Heart left ventricle (tissue), 16 donors: ENCODE results near the gene RTL10. TPM values are rescaled to one million over a fixed set of nuclear protein-coding genes. Genes with fewer than 3 reads are reported as not detected.

Experiments
- ATAC-seq, 4 donors: fragments of 200-7000 bp; cut with Tn5 transposase; one replicate each; pipeline ENCODE4 v1.9.1; 2020 to 2022; ENCODE audit warnings: moderate library complexity in 4 of 4, mild to moderate bottlenecking in 3 of 4, moderate number of reproducible peaks in 1 of 4
- DNase-seq, 5 donors: peaks; one replicate each; pipeline ENCODE4 v3.0.0-alpha.2; 2020
- H3K27ac ChIP-seq, 12 donors: fragments of 200-600 bp; sonication (generic) in 4 of 12; one replicate each; pipeline versions ENCODE4 v1.5.0 to v1.8.0; 2016 to 2022; ENCODE audit warnings: mild to moderate bottlenecking in 2 of 12
- H3K27me3 ChIP-seq, 9 donors: fragments of 200-600 bp; sonication (generic) in 2 of 9; one replicate each; pipeline versions ENCODE4 v1.5.1 to v1.8.0; 2016 to 2022; ENCODE audit warnings: mild to moderate bottlenecking in 3 of 9
- H3K36me3 ChIP-seq, 9 donors: fragments of 200-600 bp; sonication (generic) in 2 of 9; one replicate each; pipeline versions ENCODE4 v1.5.0 to v1.8.0; 2018 to 2022; ENCODE audit warnings: mild to moderate bottlenecking in 2 of 9
- H3K4me1 ChIP-seq, 12 donors: fragments of 200-600 bp; sonication (generic) in 4 of 12; one replicate each; pipeline versions ENCODE4 v1.5.0 to v1.8.0; 2016 to 2022; ENCODE audit warnings: mild to moderate bottlenecking in 3 of 12
- H3K4me3 ChIP-seq, 12 donors: fragments of 200-600 bp; sonication (generic) in 4 of 12; one replicate each; pipeline versions ENCODE4 v1.5.0 to v1.8.0; 2017 to 2022; ENCODE audit warnings: mild to moderate bottlenecking in 9 of 12, moderate library complexity in 4 of 12
- H3K9me3 ChIP-seq, 12 donors: fragments of 200-600 bp; sonication (generic) in 4 of 12; one replicate each; pipeline versions ENCODE4 v1.5.0 to v1.8.0; 2016 to 2022; ENCODE audit warnings: mild to moderate bottlenecking in 1 of 12
- CTCF ChIP-seq, 12 donors: fragments of 200-600 bp; sonication (generic) in 4 of 12; IDR thresholded peaks; one replicate each; pipeline versions ENCODE4 v1.5.0 to v1.8.0; 2018 to 2022; ENCODE audit warnings: antibody characterized with exemption in 12 of 12, mild to moderate bottlenecking in 5 of 12
- POLR2A ChIP-seq, 2 donors: fragments of 450-650 bp; IDR thresholded peaks; one replicate each; pipeline ENCODE4 v1.6.1; 2017; ENCODE audit warnings: antibody characterized with exemption in 2 of 2, mild to moderate bottlenecking in 2 of 2, moderate library complexity in 2 of 2
- WGBS, 4 donors: extraction: QIAGEN DNeasy Blood & Tissue Kit in 2 of 4; methylation state at CpG; one replicate each; pipeline versions ENCODE4 v1.1.5 to v1.1.7; 2013 to 2018; 5-methylcytosine and 5-hydroxymethylcytosine counted together
- intact Hi-C, 10 donors: fragments of 100-400 bp; cut with DNase I; formaldehyde crosslinking; loops; one replicate each; pipeline versions ENCODE4 v1.11.1 to v1.14.2; 2022
- polyA plus RNA-seq, 2 donors: library from polyadenylated mRNA; stranded (reverse); fragments of 200-250 nt; gene quantifications; one replicate each; pipeline ENCODE4 v1.2.3, GENCODE V29; 2013
- total RNA-seq, 9 donors: library from RNA; depleted of rRNA in 2 of 9; stranded (reverse); fragments of >200 nt in 2 of 9; fragmentation: NEBNext Ultra II Directional in 3 of 9; extraction: Animal tissue kit (Norgen Biotek cat#: 25700) in 3 of 9; gene quantifications; one replicate each; pipeline versions ENCODE4 v1.1.0 to v1.2.4, GENCODE V29; 2016 to 2023
- donor health status: ischemic (EF 13 %, LVEDD 7.1; RV severe dilation, severe dysfunction).
- donor health status: healthy with polysubstance abuse.
- donor health status: DM: no; HTN: yes; CAD: no.
- donor health status: DM: no; HTN: no; CAD: no.
- donor health status: ischemic (EF 25% LVEDD 6.9; RV normal size, moderate dysfunction).
- donor health status: ischemic (EF 25% LVEDD 5.7; RV mildly dilated, moderate dysfunction).
- donor health status: healthy.
- donor health status: DM: yes; HTN: yes; CAD: no.
- donor health status: ischemic (EF 35%, LVEDD 5.7; RV mildly dilated, moderate dysfunction).
- donor health status: nonischemic (EF 11% LVEDD 7.7; RV severe dilation, severe dysfunction).
- donor health status: DM: yes; HTN: yes; CAD: no.
- donor health status: PGD.
- donor health status: ischemic (EF 29% LVEDD 5.4; RV normal size, mild dysfunction).
- donor health status: nonischemic (EF 23%, LVEDD 6.1; RV moderate dilation, normal function).

RTL10 gene
- total and polyA plus RNA-seq, 11 donors, result 4.6 to 11.6 (median 7.5) TPM

DNA sequence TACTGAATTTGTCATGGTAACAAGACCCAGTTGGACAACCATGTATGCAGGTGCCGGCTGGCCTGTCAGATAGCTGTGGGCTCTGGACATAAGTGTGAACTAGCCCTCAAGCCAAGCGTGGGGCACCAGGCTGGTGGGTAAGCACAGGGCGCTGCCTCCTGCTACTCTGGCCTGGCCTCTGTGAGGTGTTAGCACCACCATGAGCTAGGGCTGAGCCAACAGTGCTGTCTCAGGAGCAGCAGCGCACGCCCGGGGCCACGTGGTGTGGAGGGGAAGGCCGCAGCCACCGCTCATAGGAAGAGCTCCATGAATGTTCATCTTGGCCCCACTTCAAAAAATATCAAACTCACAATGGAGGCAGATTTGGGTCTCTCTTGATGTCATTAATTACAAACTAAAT, 35.3 kb upstream of the RTL10 start:
- 82 to 90% (median 87%) methylated on average over 9 of the region's 9 CpGs for WGBS, 4 donors
- H3K4me3 ChIP-seq, result no peak overlapping the region
- ATAC-seq (no peak), DNase-seq (peak in 2 of 5 donors; percentile 21 to 61)
- intact Hi-C loops, result no loop called here
- TF ChIP-seq POLR2A (IDR thresholded peaks at IDR 0.05), result no peak
- no peak for TF ChIP-seq CTCF (IDR thresholded peaks at IDR 0.05)
- no peaks in the 10 kb centered on the region for H3K27me3 ChIP-seq
- no peaks in the 10 kb centered on the region for H3K9me3 ChIP-seq
- H3K36me3 ChIP-seq, result peaks cover 0 to 28% (median 13%) of the 10 kb centered on the region in 9 donors
- peaks cover 0 to 47% (median 10%) of the 10 kb centered on the region in 12 donors for H3K4me1 ChIP-seq
- H3K27ac ChIP-seq, result no peak overlapping the region

- no peaks in the 10 kb centered on the region for H3K27me3 ChIP-seq
- intact Hi-C loops, result no loop called here
- 90 to 96% (median 94%) methylated on average over 13 to 17 of the region's 17 CpGs for WGBS, 4 donors
- no peak overlapping the region for H3K27ac ChIP-seq
- ATAC-seq (no peak), DNase-seq (peak in 3 of 5 donors; percentile 9 to 54 (median 9))
- H3K9me3 ChIP-seq, result no peaks in the 10 kb centered on the region
- peaks cover 0 to 47% (median 10%) of the 10 kb centered on the region in 12 donors for H3K4me1 ChIP-seq
- H3K4me3 ChIP-seq, result no peak overlapping the region
- TF ChIP-seq POLR2A (IDR thresholded peaks at IDR 0.05) (no peak), CTCF (IDR thresholded peaks at IDR 0.05) (no peak)
- peaks cover 0 to 16% (median 0%) of the 10 kb centered on the region in 9 donors for H3K36me3 ChIP-seq
Measured at GRCh38 chr22:19888131-19888746, 33.6 kb upstream of the RTL10 start.

- Histone ChIP-seq H3K27ac (peak overlapping the region in 1 of 12 donors; percentile 83), H3K4me1 (peaks cover 0 to 38% (median 9%) of the 10 kb centered on the region in 12 donors), H3K36me3 (peaks cover 0 to 16% (median 0%) of the 10 kb centered on the region in 9 donors), H3K4me3 (no peak overlapping the region), H3K27me3 (no peaks in the 10 kb centered on the region), H3K9me3 (no peaks in the 10 kb centered on the region)
- no peak for ATAC-seq
- peak in 3 of 5 donors; percentile 18 to 51 (median 22) for DNase-seq
- 83 to 91% (median 89%) methylated on average over 10 to 16 of the region's 16 CpGs for WGBS, 4 donors
- intact Hi-C loops, result no loop called here
- TF ChIP-seq CTCF (IDR thresholded peaks at IDR 0.05) (no peak), POLR2A (IDR thresholded peaks at IDR 0.05) (no peak)
Measured at GRCh38 chr22:19887256-19887985, 32.7 kb upstream of the RTL10 start.

- H3K36me3 ChIP-seq, result peaks cover 0 to 12% (median under 1%) of the 10 kb centered on the region in 9 donors
- no peak overlapping the region for H3K4me3 ChIP-seq
- WGBS, 4 donors, result 69 to 80% (median 74%) methylated on average over 7 to 12 of the region's 12 CpGs
- H3K27ac ChIP-seq, result peak overlapping the region in 1 of 12 donors; percentile 83
- no peaks in the 10 kb centered on the region for H3K9me3 ChIP-seq
- DNase-seq (peak in 3 of 5 donors; percentile 35 to 74 (median 46)), ATAC-seq (peak in 3 of 4 donors; percentile 25 to 58 (median 53))
- intact Hi-C loops, result no loop called here
- no peaks in the 10 kb centered on the region for H3K27me3 ChIP-seq
- TF ChIP-seq CTCF (IDR thresholded peaks at IDR 0.05) (no peak), POLR2A (IDR thresholded peaks at IDR 0.05) (no peak)
- H3K4me1 ChIP-seq, result peaks cover 0 to 36% (median 6%) of the 10 kb centered on the region in 12 donors
Measured at GRCh38 chr22:19886605-19887255, 32.1 kb upstream of the RTL10 start.
